Coronary artery (tissue), 2 donors: ENCODE results near the gene ZDHHC14.

ENCODE experiments used
- DNase-seq: peaks from one replicate; pipeline ENCODE4 v3.0.0-alpha.2; 2017; ENCODE audit warnings: low spot score
- H3K27ac ChIP-seq, 2 donors: fragments of 200-600 bp; sonication (generic); one replicate each; pipeline ENCODE4 v1.5.1; 2016 to 2019
- H3K4me3 ChIP-seq: fragments of 200-600 bp; sonication (generic); 2 replicates; pipeline ENCODE4 v1.5.1; 2016; ENCODE audit warnings: mild to moderate bottlenecking, moderate library complexity
- CTCF ChIP-seq: fragments of 200-600 bp; sonication (generic); IDR thresholded peaks from one replicate; pipeline ENCODE4 v1.5.1; 2019; ENCODE audit warnings: antibody characterized with exemption

Gene ZDHHC14

GRCh38 chr6:157672726-157673412, 291.9 kb downstream of the ZDHHC14 start:
- H3K4me3 ChIP-seq: no peak overlapping the region
- DNase-seq: no peak
- no peak overlapping the region for H3K27ac ChIP-seq
- no peak for TF ChIP-seq CTCF

GRCh38 chr6:157673596-157673995, 292.6 kb downstream of the ZDHHC14 start:
- Histone ChIP-seq H3K27ac (no peak overlapping the region), H3K4me3 (no peak overlapping the region)
- no peak for DNase-seq
- TF ChIP-seq CTCF: no peak

- no peak for DNase-seq
- no peak for TF ChIP-seq CTCF
Observed at GRCh38 chr6:157674061-157674460, 293.1 kb downstream of the ZDHHC14 start.

GRCh38 chr6:157675831-157676230, 294.8 kb downstream of the ZDHHC14 start:
- no peak overlapping the region for H3K27ac ChIP-seq
- H3K4me3 ChIP-seq: no peak overlapping the region
- no peak for TF ChIP-seq CTCF
- no peak for DNase-seq

More at GRCh38 chr6:157674061-157674460, 293.1 kb downstream of the ZDHHC14 start:
- Histone ChIP-seq H3K4me3 (no peak overlapping the region), H3K27ac (no peak overlapping the region)

GRCh38 chr6:157676241-157676640, 295.3 kb downstream of the ZDHHC14 start:
- DNase-seq: no peak
- H3K4me3 ChIP-seq: no peak overlapping the region
- H3K27ac ChIP-seq: no peak overlapping the region
- TF ChIP-seq CTCF: no peak

- Histone ChIP-seq H3K4me3 (no peak overlapping the region), H3K27ac (no peak overlapping the region)
- no peak for TF ChIP-seq CTCF
- DNase-seq: no peak
Observed at GRCh38 chr6:157677235-157677634, 296.2 kb downstream of the ZDHHC14 start.
